Endothelial cell (in vitro differentiated cells): ENCODE data around the gene ARID3A. TPM values are rescaled to one million over a fixed set of nuclear protein-coding genes. Genes with fewer than 3 reads are reported as not detected.

Experiments
- DNase-seq: peaks from one replicate; pipeline ENCODE4 v3.0.0; 2021; ENCODE audit warnings: low spot score
- H3K27ac Mint-ChIP-seq: one replicate; pipeline ENCODE4 v1.8.0; 2021; ENCODE audit warnings: mixed read lengths, inconsistent platforms; ENCODE audit not compliant: unreplicated experiment
- H3K27me3 Mint-ChIP-seq: one replicate; pipeline ENCODE4 v1.8.0; 2021; ENCODE audit warnings: mild to moderate bottlenecking, moderate library complexity, mixed read lengths, inconsistent platforms; ENCODE audit not compliant: unreplicated experiment
- H3K36me3 Mint-ChIP-seq: one replicate; pipeline ENCODE4 v1.8.0; 2021; ENCODE audit warnings: mild to moderate bottlenecking, low read depth, mixed read lengths, inconsistent platforms; ENCODE audit not compliant: unreplicated experiment
- H3K4me1 Mint-ChIP-seq: one replicate; pipeline ENCODE4 v1.8.0; 2021; ENCODE audit warnings: mild to moderate bottlenecking, mixed read lengths, inconsistent platforms; ENCODE audit not compliant: unreplicated experiment
- H3K4me3 Mint-ChIP-seq: one replicate; pipeline ENCODE4 v1.8.0; 2021; ENCODE audit warnings: mild to moderate bottlenecking, mixed read lengths, inconsistent platforms; ENCODE audit not compliant: unreplicated experiment
- H3K9me3 Mint-ChIP-seq: one replicate; pipeline ENCODE4 v1.8.0; 2021; ENCODE audit warnings: mixed read lengths, inconsistent platforms; ENCODE audit not compliant: unreplicated experiment
- CTCF ChIP-seq: fragments of 200-600 bp; sonication (generic); IDR thresholded peaks from one replicate; pipeline ENCODE4 v1.5.0; 2021; ENCODE audit warnings: antibody characterized with exemption; ENCODE audit not compliant: unreplicated experiment
- total RNA-seq: library from RNA; stranded (reverse); fragmentation: NEBNext Ultra II Directional; extraction: Animal tissue kit (Norgen Biotek cat#: 25700); gene quantifications from one replicate; pipeline ENCODE4 v1.2.1, GENCODE V29; 2021; ENCODE audit not compliant: unreplicated experiment

Gene ARID3A
- total RNA-seq, 1 donor from 2014 or later, result 108 TPM

- no peak for DNase-seq
- no peaks in the 10 kb centered on the region for H3K4me1 Mint-ChIP-seq
- H3K9me3 Mint-ChIP-seq, result no peaks in the 10 kb centered on the region
- no peak for TF ChIP-seq CTCF
- no peak overlapping the region for H3K27ac Mint-ChIP-seq
- H3K27me3 Mint-ChIP-seq, result peaks cover 3% of the 10 kb centered on the region
- H3K36me3 Mint-ChIP-seq, result no peaks in the 10 kb centered on the region
- H3K4me3 Mint-ChIP-seq, result no peak overlapping the region
Observed at GRCh38 chr19:1009981-1010538, 84.2 kb downstream of the ARID3A start.

DNA sequence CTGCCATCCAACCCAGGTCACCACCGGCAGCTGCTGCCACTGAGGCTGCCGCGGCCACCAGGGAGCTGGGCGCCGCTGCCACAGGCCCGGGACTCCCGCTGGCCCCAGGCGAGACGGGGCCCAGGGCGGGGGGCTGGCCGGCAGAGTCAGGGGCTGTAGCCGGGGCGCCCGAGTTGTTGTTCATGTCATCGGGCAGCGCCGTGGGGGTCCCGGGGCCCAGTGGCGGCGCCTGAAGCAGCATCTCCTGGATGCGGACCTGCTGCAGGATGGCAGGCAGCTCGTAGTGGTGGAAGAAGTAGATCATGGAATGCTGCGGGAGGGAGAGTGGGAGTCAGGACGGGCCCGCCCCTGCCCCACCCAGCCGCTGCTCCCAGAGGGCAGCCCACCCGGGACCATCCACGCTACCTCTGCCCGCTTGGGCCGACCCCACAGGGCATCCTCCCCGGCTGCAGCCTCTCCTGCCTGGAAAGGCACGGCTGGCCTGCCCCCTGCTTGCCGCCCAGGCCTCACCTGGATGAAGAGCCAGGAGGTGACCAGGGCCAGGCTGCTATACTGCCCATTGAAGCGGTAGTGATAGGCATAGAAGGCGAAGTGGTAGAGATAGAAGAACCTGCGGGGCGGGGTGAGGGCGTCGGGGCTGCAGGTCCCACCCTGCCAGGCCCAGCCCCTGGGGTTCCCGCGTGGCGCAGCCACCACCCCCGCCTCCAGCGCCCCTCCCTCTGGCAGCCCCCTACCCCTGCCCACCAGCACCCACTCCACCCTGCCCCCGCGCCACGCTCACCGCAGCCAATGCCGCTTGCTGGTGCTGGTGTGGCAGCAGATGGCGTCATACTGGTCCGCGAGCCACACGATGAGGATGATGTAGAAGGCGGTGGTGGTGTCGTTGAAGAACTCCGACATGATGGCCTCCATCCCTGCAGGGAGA lies 85.0 kb downstream of the ARID3A start:
- no peak for DNase-seq
- H3K9me3 Mint-ChIP-seq, result no peaks in the 10 kb centered on the region
- no peaks in the 10 kb centered on the region for H3K36me3 Mint-ChIP-seq
- H3K4me3 Mint-ChIP-seq, result no peak overlapping the region
- no peak overlapping the region for H3K27ac Mint-ChIP-seq
- TF ChIP-seq CTCF, result no peak
- H3K27me3 Mint-ChIP-seq, result peaks cover 3% of the 10 kb centered on the region
- H3K4me1 Mint-ChIP-seq, result no peaks in the 10 kb centered on the region

- H3K9me3 Mint-ChIP-seq, result no peaks in the 10 kb centered on the region
- H3K27me3 Mint-ChIP-seq, result peaks cover 4% of the 10 kb centered on the region
- DNase-seq, result no peak
- no peak overlapping the region for H3K27ac Mint-ChIP-seq
- no peak overlapping the region for H3K4me3 Mint-ChIP-seq
- peaks cover 2% of the 10 kb centered on the region for H3K4me1 Mint-ChIP-seq
- no peaks in the 10 kb centered on the region for H3K36me3 Mint-ChIP-seq
- no peak for TF ChIP-seq CTCF
Observed at GRCh38 chr19:1011831-1012333, 86.0 kb downstream of the ARID3A start.

GRCh38 chr19:1012334-1012733 lies 86.5 kb downstream of the ARID3A start:
- H3K9me3 Mint-ChIP-seq, result no peaks in the 10 kb centered on the region
- H3K4me3 Mint-ChIP-seq, result no peak overlapping the region
- H3K27me3 Mint-ChIP-seq, result peaks cover 4% of the 10 kb centered on the region
- H3K27ac Mint-ChIP-seq, result no peak overlapping the region
- peaks cover 7% of the 10 kb centered on the region for H3K4me1 Mint-ChIP-seq
- no peaks in the 10 kb centered on the region for H3K36me3 Mint-ChIP-seq
- TF ChIP-seq CTCF, result no peak
- DNase-seq, result no peak

- TF ChIP-seq CTCF, result no peak
- Mint-ChIP-seq H3K27ac (no peak overlapping the region), H3K36me3 (no peaks in the 10 kb centered on the region), H3K27me3 (peaks cover 4% of the 10 kb centered on the region), H3K9me3 (no peaks in the 10 kb centered on the region), H3K4me3 (no peak overlapping the region), H3K4me1 (peaks cover 8% of the 10 kb centered on the region)
- DNase-seq, result no peak
Observed at GRCh38 chr19:1013218-1013617, 87.4 kb downstream of the ARID3A start.
